Sigmoid colon (tissue), 7 donors: ENCODE data around the gene RNF166. TPM values are rescaled to one million over a fixed set of nuclear protein-coding genes. Genes with fewer than 3 reads are reported as not detected.

Experiments used
- DNase-seq: peaks from one replicate; pipeline ENCODE4 v3.0.0-alpha.2; 2019
- H3K27ac ChIP-seq, 4 donors: fragments of 200-600 bp; sonication (generic); one replicate each; pipeline ENCODE4 v1.5.1; 2016 to 2019; ENCODE audit warnings: mild to moderate bottlenecking in 1 of 4
- H3K27me3 ChIP-seq, 3 donors: fragments of 200-600 bp; sonication (generic); one replicate each; pipeline ENCODE4 v1.5.1; 2019; ENCODE audit warnings: mild to moderate bottlenecking in 1 of 3
- H3K36me3 ChIP-seq, 4 donors: fragments of 200-600 bp; sonication (generic); one replicate each; pipeline ENCODE4 v1.5.1; 2016 to 2019
- H3K4me1 ChIP-seq, 4 donors: fragments of 200-600 bp; sonication (generic); one replicate each; pipeline ENCODE4 v1.5.1; 2017 to 2019
- H3K4me3 ChIP-seq, 4 donors: fragments of 200-600 bp; sonication (generic); one replicate each; pipeline ENCODE4 v1.5.1; 2017 to 2019; ENCODE audit warnings: mild to moderate bottlenecking in 2 of 4, moderate library complexity in 1 of 4
- H3K9me3 ChIP-seq, 4 donors: fragments of 200-600 bp in 3 of 4; sonication (generic) in 3 of 4; one replicate each; pipeline versions ENCODE4 v1.5.1 to v1.6.1; 2013 to 2019
- EP300 ChIP-seq, 4 donors: sonication (generic); formaldehyde crosslinking; IDR thresholded peaks; one replicate each; pipeline ENCODE4 v1.6.1; 2017; ENCODE audit warnings: antibody characterized with exemption in 4 of 4
- POLR2A ChIP-seq, 2 donors: fragments of 450-650 bp; IDR thresholded peaks; one replicate each; pipeline ENCODE4 v1.6.1; 2016; ENCODE audit warnings: antibody characterized with exemption in 2 of 2, mild to moderate bottlenecking in 2 of 2, moderate library complexity in 2 of 2
- POLR2AphosphoS5 ChIP-seq, 4 donors: sonication (generic); formaldehyde crosslinking; IDR thresholded peaks; one replicate each; pipeline ENCODE4 v1.6.1; 2017; ENCODE audit warnings: antibody characterized with exemption in 4 of 4
- WGBS, 2 donors: extraction: QIAGEN DNeasy Blood & Tissue Kit; methylation state at CpG; one replicate each; pipeline ENCODE4 v1.1.7; 2013; 5-methylcytosine and 5-hydroxymethylcytosine counted together
- intact Hi-C: fragments of 100-400 bp; cut with DNase I; formaldehyde crosslinking; loops from one replicate; pipeline ENCODE4 v1.15.1; 2023
- polyA plus RNA-seq, 3 donors: library from polyadenylated mRNA; stranded (reverse); fragments of 200-250 nt; gene quantifications; one replicate each; pipeline ENCODE4 v1.2.3, GENCODE V29; 2013
- total RNA-seq, 4 donors: library from RNA; depleted of rRNA; stranded (reverse); fragments of >200 nt; gene quantifications; one replicate each; pipeline ENCODE4 v1.1.0, GENCODE V29; 2016
- TF ChIP-seq, protein P1 (sequence below), 4 experiments: fragments of 450-650 bp in 3 of 4; fragments of 200-600 bp in 1 of 4; IDR thresholded peaks; one replicate each; pipeline ENCODE4 v1.5.1; 2016 to 2019; ENCODE audit warnings: antibody characterized with exemption in 4 of 4, mild to moderate bottlenecking in 3 of 4, moderate library complexity in 2 of 4
- donor health status: healthy with polysubstance abuse.
- donor health status: Bipolar disorder and iron deficiency.
- donor health status: healthy.

RNF166 gene
- total and polyA plus RNA-seq, 7 donors: 5.4 to 34.8 (median 16.9) TPM

DNA sequence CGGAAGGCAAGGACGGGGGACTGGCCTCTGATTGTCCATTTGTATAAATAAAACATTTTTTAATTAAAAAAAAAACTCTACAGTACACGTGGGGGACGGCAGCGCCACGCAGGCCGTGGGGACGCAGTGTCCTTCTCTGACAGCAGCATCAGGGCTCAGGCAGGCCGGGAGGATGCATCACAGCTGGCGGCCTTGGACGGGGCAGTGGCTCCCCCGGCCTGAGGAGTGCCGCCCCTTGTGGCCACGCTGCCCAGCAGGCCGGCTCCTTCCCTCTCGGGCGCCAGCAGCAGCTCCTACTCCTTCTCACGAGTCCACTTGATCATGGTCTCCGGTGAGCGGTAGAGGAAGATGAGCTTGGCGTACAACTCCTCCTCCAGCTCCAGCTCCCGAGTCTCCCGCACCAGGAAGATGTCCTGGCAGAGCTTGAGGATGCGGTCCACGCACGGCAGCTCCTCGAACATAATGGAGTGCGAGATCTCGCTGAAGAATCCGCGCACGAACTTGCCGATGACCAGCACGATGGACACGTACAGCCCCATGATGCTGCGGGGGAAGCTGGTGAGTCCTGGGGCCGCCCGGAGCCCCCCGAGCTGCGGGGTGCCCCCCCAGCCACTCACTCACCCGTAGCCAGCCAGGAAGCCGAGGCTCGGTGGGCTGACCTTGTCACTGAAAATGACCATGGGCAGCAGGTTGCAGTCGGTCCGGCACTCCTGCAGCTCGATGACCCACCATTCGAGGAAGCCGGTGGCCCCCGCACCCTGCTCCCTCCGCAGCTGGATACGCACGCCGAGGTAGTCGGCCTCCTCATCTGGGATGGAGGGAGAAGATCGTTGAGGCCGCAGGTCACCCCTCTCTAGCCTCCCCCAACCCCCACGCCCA, 9.3 kb upstream of the RNF166 start:
- Histone ChIP-seq H3K27me3 (no peaks in the 10 kb centered on the region), H3K9me3 (no peaks in the 10 kb centered on the region), H3K4me1 (peaks cover 0 to 17% (median 10%) of the 10 kb centered on the region in 4 donors), H3K4me3 (no peak overlapping the region), H3K27ac (no peak overlapping the region), H3K36me3 (peaks cover 45 to 74% (median 68%) of the 10 kb centered on the region in 4 donors)
- intact Hi-C loops: no loop called here
- no peak for DNase-seq
- no peak for TF ChIP-seq POLR2A (IDR thresholded peaks at IDR 0.05)
- TF ChIP-seq POLR2AphosphoS5 (IDR thresholded peaks at IDR 0.05): no peak
- TF ChIP-seq EP300 (IDR thresholded peaks at IDR 0.05): no peak
- TF ChIP-seq, protein P1, sequence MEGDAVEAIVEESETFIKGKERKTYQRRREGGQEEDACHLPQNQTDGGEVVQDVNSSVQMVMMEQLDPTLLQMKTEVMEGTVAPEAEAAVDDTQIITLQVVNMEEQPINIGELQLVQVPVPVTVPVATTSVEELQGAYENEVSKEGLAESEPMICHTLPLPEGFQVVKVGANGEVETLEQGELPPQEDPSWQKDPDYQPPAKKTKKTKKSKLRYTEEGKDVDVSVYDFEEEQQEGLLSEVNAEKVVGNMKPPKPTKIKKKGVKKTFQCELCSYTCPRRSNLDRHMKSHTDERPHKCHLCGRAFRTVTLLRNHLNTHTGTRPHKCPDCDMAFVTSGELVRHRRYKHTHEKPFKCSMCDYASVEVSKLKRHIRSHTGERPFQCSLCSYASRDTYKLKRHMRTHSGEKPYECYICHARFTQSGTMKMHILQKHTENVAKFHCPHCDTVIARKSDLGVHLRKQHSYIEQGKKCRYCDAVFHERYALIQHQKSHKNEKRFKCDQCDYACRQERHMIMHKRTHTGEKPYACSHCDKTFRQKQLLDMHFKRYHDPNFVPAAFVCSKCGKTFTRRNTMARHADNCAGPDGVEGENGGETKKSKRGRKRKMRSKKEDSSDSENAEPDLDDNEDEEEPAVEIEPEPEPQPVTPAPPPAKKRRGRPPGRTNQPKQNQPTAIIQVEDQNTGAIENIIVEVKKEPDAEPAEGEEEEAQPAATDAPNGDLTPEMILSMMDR (IDR thresholded peaks at IDR 0.05): no peak
- WGBS, 2 donors: 93% methylated on average over 57 of the region's 57 CpGs

- Histone ChIP-seq H3K4me1 (peaks cover 0 to 11% (median 6%) of the 10 kb centered on the region in 4 donors), H3K9me3 (no peaks in the 10 kb centered on the region), H3K27me3 (no peaks in the 10 kb centered on the region), H3K4me3 (no peak overlapping the region), H3K36me3 (peaks cover 36 to 65% (median 59%) of the 10 kb centered on the region in 4 donors), H3K27ac (no peak overlapping the region)
- TF ChIP-seq, protein P1 (IDR thresholded peaks at IDR 0.05): no peak
- WGBS, 2 donors: 89 to 91% methylated on average over 42 of the region's 42 CpGs
- DNase-seq: no peak
- intact Hi-C loops: no loop called here
Measured at GRCh38 chr16:88714420-88715302, 8.5 kb upstream of the RNF166 start.

DNA sequence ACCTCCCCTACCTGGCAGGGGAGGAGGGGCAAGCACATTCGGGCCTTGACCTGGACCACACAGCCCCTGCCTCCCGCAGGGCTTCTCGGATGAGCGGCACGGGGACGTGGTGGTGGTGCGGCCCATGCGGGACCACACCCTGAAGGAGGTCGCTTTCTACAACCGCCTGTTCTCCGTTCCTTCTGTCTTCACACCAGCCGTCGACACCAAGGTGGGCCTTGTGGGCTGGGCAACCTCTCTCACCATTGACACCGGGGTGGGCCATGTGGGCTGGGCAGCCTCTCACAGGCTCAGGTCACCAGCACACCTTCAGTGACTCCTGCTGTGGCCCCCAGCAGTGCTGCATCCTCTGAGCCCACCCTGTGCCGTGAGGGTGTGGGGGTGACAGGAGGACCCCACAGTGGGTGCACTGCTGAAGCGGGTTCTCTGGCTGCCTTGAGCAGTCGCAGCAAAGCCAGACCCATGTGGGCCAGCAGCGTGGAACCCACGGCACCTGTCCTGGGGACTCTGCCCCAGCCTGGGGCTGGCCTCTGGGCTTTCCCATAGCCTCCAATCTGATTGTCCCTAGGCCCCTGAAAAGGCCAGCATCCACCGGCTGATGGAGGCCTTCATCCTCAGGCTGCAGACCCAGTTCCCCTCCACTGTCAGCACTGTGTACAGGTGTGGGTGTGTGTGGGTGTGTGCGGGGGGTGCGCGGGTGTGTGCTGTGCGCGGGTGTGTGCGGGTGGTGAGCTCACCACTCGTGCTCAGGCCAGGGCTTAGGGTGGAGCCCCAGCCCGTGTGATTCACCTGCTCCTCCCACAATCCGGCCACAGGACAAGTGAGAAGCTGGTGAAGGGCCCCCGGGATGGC, 7.6 kb upstream of the RNF166 start:
- intact Hi-C loops: no loop called here
- no peak for DNase-seq
- TF ChIP-seq POLR2A (IDR thresholded peaks at IDR 0.05) (no peak), POLR2AphosphoS5 (IDR thresholded peaks at IDR 0.05) (no peak), EP300 (IDR thresholded peaks at IDR 0.05) (no peak)
- TF ChIP-seq, protein P1 (IDR thresholded peaks at IDR 0.05): no peak
- 79 to 86% methylated on average over 30 of the region's 30 CpGs for WGBS, 2 donors
- Histone ChIP-seq H3K4me1 (peaks cover 0 to 2% (median under 1%) of the 10 kb centered on the region in 4 donors), H3K9me3 (no peaks in the 10 kb centered on the region), H3K4me3 (no peak overlapping the region), H3K36me3 (peaks cover 32 to 57% (median 51%) of the 10 kb centered on the region in 4 donors), H3K27me3 (no peaks in the 10 kb centered on the region), H3K27ac (peak overlapping the region in 1 of 4 donors; percentile 6)

DNA sequence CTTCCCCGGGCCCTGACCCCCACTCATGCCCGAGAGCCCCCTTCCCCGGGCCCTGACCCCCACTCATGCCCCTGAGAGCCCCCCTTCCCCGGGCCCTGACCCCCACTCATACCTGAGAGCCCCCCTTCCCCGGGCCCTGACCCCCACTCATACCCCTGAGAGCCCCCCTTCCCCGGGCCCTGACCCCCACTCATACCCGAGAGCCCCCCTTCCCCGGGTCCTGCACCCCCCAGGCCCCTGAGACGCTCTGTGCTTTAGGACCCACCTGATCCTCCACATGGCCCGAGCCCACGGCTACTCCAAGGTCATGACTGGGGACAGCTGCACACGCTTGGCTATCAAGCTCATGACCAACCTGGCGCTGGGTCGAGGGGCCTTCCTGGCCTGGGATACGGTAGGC, 6.8 kb upstream of the RNF166 start:
- TF ChIP-seq POLR2A (IDR thresholded peaks at IDR 0.05) (no peak), EP300 (IDR thresholded peaks at IDR 0.05) (no peak), POLR2AphosphoS5 (IDR thresholded peaks at IDR 0.05) (no peak)
- TF ChIP-seq, protein P1 (IDR thresholded peaks at IDR 0.05): no peak
- 86 to 88% methylated on average over 15 of the region's 15 CpGs for WGBS, 2 donors
- Histone ChIP-seq H3K4me3 (no peak overlapping the region), H3K27ac (peak overlapping the region in 1 of 4 donors; percentile 6), H3K27me3 (no peaks in the 10 kb centered on the region), H3K4me1 (peaks cover 0 to 2% (median under 1%) of the 10 kb centered on the region in 4 donors), H3K36me3 (peaks cover 32 to 49% (median 47%) of the 10 kb centered on the region in 4 donors), H3K9me3 (no peaks in the 10 kb centered on the region)
- intact Hi-C loops: no loop called here
- DNase-seq: no peak
